ENCODE results near the gene TBC1D10A. TPM values are rescaled to one million over a fixed set of nuclear protein-coding genes. Genes with fewer than 3 reads are reported as not detected.
A peak's percentile ranks its signal among the peaks of the same experiment; 100 is the strongest.

Gene TBC1D10A
- total RNA-seq, 4 donors from 2014 or later, result 28.4 to 44.7 (median 35.9) TPM

- no peaks in the 10 kb centered on the region for H3K9me3 ChIP-seq
- H3K27ac ChIP-seq, result no peak overlapping the region
- H3K36me3 ChIP-seq, result no peaks in the 10 kb centered on the region
- peaks cover 9 to 14% of the 10 kb centered on the region in 2 donors for H3K4me1 ChIP-seq
- TF ChIP-seq CTCF (IDR thresholded peaks at IDR 0.05) (no peak), POLR2A (IDR thresholded peaks at IDR 0.05) (no peak)
- intact Hi-C loops (cut with DNase I), result loop anchor here (2.0 kb wide), 1 partner anchor 26 kb away; no protein-coding TSS in a partner anchor
- WGBS, 2 donors, result 91 to 92% methylated on average over 8 of the region's 8 CpGs
- DNase-seq, result no peak
- no peak overlapping the region for H3K4me3 ChIP-seq (replicated peaks in 1 of 3)
- H3K27me3 ChIP-seq, result no peaks in the 10 kb centered on the region
These were observed 66.1 kb downstream of the TBC1D10A start for GRCh38 chr22:30260682-30261081.

- H3K4me3 ChIP-seq (replicated peaks in 1 of 3), result no peak overlapping the region
- H3K9me3 ChIP-seq, result no peaks in the 10 kb centered on the region
- DNase-seq, result no peak
- H3K4me1 ChIP-seq, result peaks cover 9 to 14% of the 10 kb centered on the region in 2 donors
- H3K36me3 ChIP-seq, result no peaks in the 10 kb centered on the region
- intact Hi-C loops (cut with DNase I), result loop anchor here (2.0 kb wide), 1 partner anchor 27 kb away; no protein-coding TSS in a partner anchor
- no peaks in the 10 kb centered on the region for H3K27me3 ChIP-seq
- TF ChIP-seq CTCF (IDR thresholded peaks at IDR 0.05), result no peak
- TF ChIP-seq POLR2A (IDR thresholded peaks at IDR 0.05), result no peak
- WGBS, 2 donors, result 91 to 94% methylated on average over 8 to 11 of the region's 11 CpGs
- H3K27ac ChIP-seq, result no peak overlapping the region
These were observed 66.5 kb downstream of the TBC1D10A start for GRCh38 chr22:30260276-30260675.

GRCh38 chr22:30254314-30254713 is 72.4 kb downstream of the TBC1D10A start:
- no peaks in the 10 kb centered on the region for H3K36me3 ChIP-seq
- H3K4me1 ChIP-seq, result peaks cover 13 to 33% of the 10 kb centered on the region in 2 donors
- H3K9me3 ChIP-seq, result no peaks in the 10 kb centered on the region
- TF ChIP-seq POLR2A (IDR thresholded peaks at IDR 0.05) (no peak), CTCF (IDR thresholded peaks at IDR 0.05) (no peak)
- no peak overlapping the region for H3K27ac ChIP-seq
- intact Hi-C loops (cut with DNase I), result no loop called here
- no peak for DNase-seq
- no peak overlapping the region for H3K4me3 ChIP-seq (replicated peaks in 1 of 3)
- no peaks in the 10 kb centered on the region for H3K27me3 ChIP-seq
- WGBS, 2 donors, result 62 to 76% methylated on average over 4 to 5 of the region's 6 CpGs

- no peaks in the 10 kb centered on the region for H3K9me3 ChIP-seq
- no peaks in the 10 kb centered on the region for H3K27me3 ChIP-seq
- no peak overlapping the region for H3K4me3 ChIP-seq (replicated peaks in 1 of 3)
- DNase-seq, result peak in 1 of 2 donors; percentile 29
- intact Hi-C loops (cut with DNase I), result no loop called here
- peaks cover 13 to 33% of the 10 kb centered on the region in 2 donors for H3K4me1 ChIP-seq
- 51 to 58% methylated on average over 15 to 21 of the region's 22 CpGs for WGBS, 2 donors
- no peak overlapping the region for H3K27ac ChIP-seq
- H3K36me3 ChIP-seq, result no peaks in the 10 kb centered on the region
- TF ChIP-seq CTCF (IDR thresholded peaks at IDR 0.05), result no peak
- TF ChIP-seq POLR2A (IDR thresholded peaks at IDR 0.05), result no peak
These were observed 73.4 kb downstream of the TBC1D10A start for GRCh38 chr22:30253205-30253852.

- TF ChIP-seq CTCF (IDR thresholded peaks at IDR 0.05) (no peak), POLR2A (IDR thresholded peaks at IDR 0.05) (no peak)
- Histone ChIP-seq H3K27ac (no peak overlapping the region), H3K4me1 (peaks cover 8 to 33% of the 10 kb centered on the region in 2 donors), H3K9me3 (no peaks in the 10 kb centered on the region), H3K4me3 (replicated peaks in 1 of 3) (no peak overlapping the region), H3K27me3 (no peaks in the 10 kb centered on the region), H3K36me3 (no peaks in the 10 kb centered on the region)
- 83 to 93% methylated on average over 11 to 21 of the region's 22 CpGs for WGBS, 2 donors
- intact Hi-C loops (cut with DNase I), result no loop called here
- DNase-seq, result no peak
These were observed 74.1 kb downstream of the TBC1D10A start for GRCh38 chr22:30252411-30253204.
